SU-DHL-6 (cell line): ENCODE data around the gene ALG3.

Experiments
- H2AFZ ChIP-seq: fragments of 200-600 bp; sonication (generic); 2 replicates; pipeline ENCODE4 v1.6.1; 2014; ENCODE audit warnings: low read depth, mild to moderate bottlenecking, moderate library complexity, mixed read lengths, antibody characterized with exemption, low read length; ENCODE audit not compliant: severe bottlenecking
- H3F3A ChIP-seq: fragments of 200-600 bp; shearing (Covaris generic); 2 replicates; pipeline ENCODE4 v1.6.0; 2016; ENCODE audit warnings: antibody characterized with exemption, mild to moderate bottlenecking; ENCODE audit not compliant: insufficient read depth
- H3K27ac ChIP-seq: fragments of 200-600 bp; sonication (generic); 2 replicates; pipeline ENCODE4 v1.5.1; 2016; ENCODE audit warnings: low read depth, mild to moderate bottlenecking, low read length, moderate library complexity, mixed read lengths
- H3K27me3 ChIP-seq: fragments of 200-600 bp; sonication (generic), shearing (Covaris generic); 2 replicates; pipeline ENCODE4 v1.6.0; 2014; ENCODE audit warnings: mild to moderate bottlenecking, low read length
- H3K36me3 ChIP-seq: fragments of 200-600 bp; sonication (generic); 2 replicates; pipeline ENCODE4 v1.6.1; 2014; ENCODE audit warnings: mild to moderate bottlenecking, low read length, mixed read lengths
- H3K4me2 ChIP-seq: fragments of 300-600, 200-600 bp; shearing (Covaris generic), sonication (generic); 2 replicates; pipeline ENCODE4 v1.6.0; 2014; ENCODE audit warnings: low read length, low read depth, mild to moderate bottlenecking; ENCODE audit not compliant: poor library complexity, severe bottlenecking
- H3K4me3 ChIP-seq: fragments of 200-600 bp; sonication (generic); 2 replicates; pipeline ENCODE4 v1.5.1; 2014; ENCODE audit warnings: antibody characterized with exemption, low read length, mild to moderate bottlenecking, mixed read lengths; ENCODE audit not compliant: insufficient read depth, poor library complexity, severe bottlenecking
- H3K79me2 ChIP-seq: fragments of 200-600 bp; sonication (generic); 2 replicates; pipeline ENCODE4 v1.6.1; 2014; ENCODE audit warnings: mild to moderate bottlenecking, low read length, moderate library complexity; ENCODE audit not compliant: insufficient read depth
- H3K9ac ChIP-seq: fragments of 200-600 bp; sonication (generic); 2 replicates; pipeline ENCODE4 v1.7.0; 2014; ENCODE audit warnings: mild to moderate bottlenecking, low read length
- H3K9me2 ChIP-seq: fragments of 200-600 bp; sonication (generic); replicated peaks from 2 replicates; pipeline ENCODE4 v1.6.1; 2014; ENCODE audit warnings: low read length; ENCODE audit not compliant: insufficient read depth
- H3K9me3 ChIP-seq: fragments of 200-600 bp; sonication (generic); 2 replicates; pipeline ENCODE4 v1.6.1; 2014; ENCODE audit warnings: low read length, mixed read lengths; ENCODE audit not compliant: insufficient read depth
- H4K20me1 ChIP-seq: fragments of 200-600 bp; sonication (generic); 2 replicates; pipeline ENCODE4 v1.6.1; 2014; ENCODE audit warnings: low read depth, mild to moderate bottlenecking, antibody characterized with exemption, low read length, moderate library complexity, mixed read lengths
- CTCF ChIP-seq: fragments of 200-600 bp; sonication (generic); IDR thresholded peaks from one replicate; pipeline ENCODE4 v1.5.1; 2017; ENCODE audit warnings: antibody characterized with exemption, mild to moderate bottlenecking, low read length, moderate library complexity; ENCODE audit not compliant: insufficient read depth, poor library complexity, severe bottlenecking
- EZH2phosphoT487 ChIP-seq: fragments of 200-600 bp; sonication (generic), shearing (Covaris generic); conservative IDR thresholded peaks from 2 replicates; pipeline ENCODE4 v1.6.1; 2018; ENCODE audit warnings: mild to moderate bottlenecking, antibody characterized with exemption, low read length, moderate library complexity, mixed read lengths

Gene ALG3

GRCh38 chr3:184242297-184242685 lies 6.5 kb downstream of the ALG3 start:
- no peak for TF ChIP-seq CTCF
- TF ChIP-seq EZH2phosphoT487: no peak
- Histone ChIP-seq H3K27me3 (no peaks in the 10 kb centered on the region), H3F3A (peaks cover 6% of the 10 kb centered on the region; the same call in 1 of the 2 replicates), H3K4me2 (no peak overlapping the region), H3K27ac (no peak overlapping the region), H4K20me1 (no peaks in the 10 kb centered on the region), H3K9ac (no peak overlapping the region), H3K4me3 (no peak overlapping the region), H3K36me3 (no peaks in the 10 kb centered on the region), H3K9me3 (no peaks in the 10 kb centered on the region), H2AFZ (no peak overlapping the region), H3K9me2 (no peaks in the 10 kb centered on the region), H3K79me2 (peaks cover 11% of the 10 kb centered on the region)

GRCh38 chr3:184241447-184242296 lies 7.1 kb downstream of the ALG3 start:
- H3K79me2 ChIP-seq: peaks cover 8% of the 10 kb centered on the region; the same call in 1 of the 2 replicates
- H2AFZ ChIP-seq: no peak overlapping the region
- H3K9me2 ChIP-seq: no peaks in the 10 kb centered on the region
- no peaks in the 10 kb centered on the region for H3K9me3 ChIP-seq
- H3F3A ChIP-seq: peaks cover 6% of the 10 kb centered on the region; the same call in 1 of the 2 replicates
- TF ChIP-seq EZH2phosphoT487 (no peak), CTCF (peak; percentile 25)
- H3K36me3 ChIP-seq: no peaks in the 10 kb centered on the region
- no peak overlapping the region for H3K27ac ChIP-seq
- H3K9ac ChIP-seq: no peak overlapping the region
- H3K4me2 ChIP-seq: no peak overlapping the region
- H3K4me3 ChIP-seq: no peak overlapping the region
- no peaks in the 10 kb centered on the region for H3K27me3 ChIP-seq
- H4K20me1 ChIP-seq: no peaks in the 10 kb centered on the region

GRCh38 chr3:184241141-184241446 lies 7.7 kb downstream of the ALG3 start:
- TF ChIP-seq CTCF: no peak
- no peak for TF ChIP-seq EZH2phosphoT487
- Histone ChIP-seq H3K9me3 (no peaks in the 10 kb centered on the region), H4K20me1 (no peaks in the 10 kb centered on the region), H3K4me2 (no peak overlapping the region), H3F3A (peaks cover 6% of the 10 kb centered on the region; the same call in 1 of the 2 replicates), H2AFZ (no peak overlapping the region), H3K79me2 (peaks cover 3% of the 10 kb centered on the region; the same call in 1 of the 2 replicates), H3K9me2 (no peaks in the 10 kb centered on the region), H3K4me3 (no peak overlapping the region), H3K27ac (no peak overlapping the region), H3K27me3 (no peaks in the 10 kb centered on the region), H3K36me3 (no peaks in the 10 kb centered on the region), H3K9ac (no peak overlapping the region)
